Stimulated activated CD4-positive, alpha-beta T cell treated with anti-CD3 and anti-CD28 coated beads, TNF-alpha, amount 100 ng/mL, for 48 hours (primary cell): ENCODE results near the gene SLC41A1.

Experiments
- DNase-seq, 3 donors: peaks; one replicate each; pipeline ENCODE4 v3.0.0-alpha.2; 2020; ENCODE audit warnings: low read depth in 3 of 3

SLC41A1 gene

GRCh38 chr1:205754857-205755256 lies 58.1 kb downstream of the SLC41A1 start:
- DNase-seq: no peak

- DNase-seq: no peak
These were observed 61.9 kb downstream of the SLC41A1 start for GRCh38 chr1:205751036-205751651.

GRCh38 chr1:205750138-205751035 lies 62.6 kb downstream of the SLC41A1 start, which contains the start of gene NUCKS1:
Gene NUCKS1 (minus strand): TSS chr1:205750182. CDS start chr1:205749973, 209 bp downstream.
- DNase-seq: peak; percentile 91 to 97 (median 94)

- DNase-seq: peak; percentile 91 to 97 (median 97)
These were observed 63.5 kb downstream of the SLC41A1 start for GRCh38 chr1:205749234-205750137.

- peak; percentile 15 to 38 (median 26) for DNase-seq
These were observed 64.4 kb downstream of the SLC41A1 start for GRCh38 chr1:205748403-205749233.

- DNase-seq: no peak
These were observed 66.1 kb downstream of the SLC41A1 start for GRCh38 chr1:205746757-205747412.

- no peak for DNase-seq
These were observed 68.6 kb downstream of the SLC41A1 start for GRCh38 chr1:205744403-205744802.

GRCh38 chr1:205743977-205744376 lies 69.0 kb downstream of the SLC41A1 start:
- no peak for DNase-seq

GRCh38 chr1:205741681-205742080 lies 71.3 kb downstream of the SLC41A1 start:
- no peak for DNase-seq

GRCh38 chr1:205739348-205740160 lies 73.4 kb downstream of the SLC41A1 start:
- DNase-seq: no peak
